Mesodermal cell (in vitro differentiated cells): Measurements from ENCODE around the gene GABRP.
"Not testable (repeated sequence)": the region's sequence is repeated elsewhere in the genome, so short reads cannot be mapped to it uniquely, and the experiment has no call there.

Source experiments
- H3K27ac ChIP-seq: 2 replicates; pipeline ENCODE4 v1.7.0; 2013; ENCODE audit warnings: mild to moderate bottlenecking, low read depth, low read length, moderate library complexity; ENCODE audit not compliant: severe bottlenecking
- H3K36me3 ChIP-seq: 2 replicates; pipeline ENCODE4 v1.7.1; 2013; ENCODE audit warnings: mild to moderate bottlenecking, low read length, moderate library complexity; ENCODE audit not compliant: control insufficient read depth, insufficient read depth
- H3K4me1 ChIP-seq: one replicate; pipeline ENCODE4 v1.7.1; 2013; ENCODE audit warnings: mild to moderate bottlenecking, low read length; ENCODE audit not compliant: insufficient read depth, control insufficient read depth, poor library complexity, severe bottlenecking
- H3K4me3 ChIP-seq: 2 replicates; pipeline ENCODE4 v1.7.0; 2013; ENCODE audit warnings: low read length, control low read depth, mild to moderate bottlenecking; ENCODE audit not compliant: insufficient read depth, poor library complexity, severe bottlenecking; ENCODE audit errors: extremely low read depth
- H3K9me3 ChIP-seq: 2 replicates; pipeline ENCODE4 v1.7.1; 2013; ENCODE audit warnings: mild to moderate bottlenecking, low read length, moderate library complexity; ENCODE audit not compliant: control insufficient read depth
- WGBS, 2 experiments: methylation state at CpG; one replicate each; pipeline ENCODE4 v1.1.5; 2013; ENCODE audit warnings: missing lambda C conversion rate in 2 of 2; ENCODE audit not compliant: insufficient coverage in 2 of 2; 5-methylcytosine and 5-hydroxymethylcytosine counted together

The GABRP gene

GRCh38 chr5:170755679-170756456 is 27.7 kb upstream of the GABRP start:
- no peak overlapping the region for H3K27ac ChIP-seq
- peaks cover 14% of the 10 kb centered on the region for H3K4me1 ChIP-seq
- H3K36me3 ChIP-seq, result no peaks in the 10 kb centered on the region
- 86 to 94% methylated on average over 5 to 6 of the region's 7 CpGs for WGBS, 2 experiments
- no peaks in the 10 kb centered on the region for H3K9me3 ChIP-seq
- no peak overlapping the region for H3K4me3 ChIP-seq

DNA sequence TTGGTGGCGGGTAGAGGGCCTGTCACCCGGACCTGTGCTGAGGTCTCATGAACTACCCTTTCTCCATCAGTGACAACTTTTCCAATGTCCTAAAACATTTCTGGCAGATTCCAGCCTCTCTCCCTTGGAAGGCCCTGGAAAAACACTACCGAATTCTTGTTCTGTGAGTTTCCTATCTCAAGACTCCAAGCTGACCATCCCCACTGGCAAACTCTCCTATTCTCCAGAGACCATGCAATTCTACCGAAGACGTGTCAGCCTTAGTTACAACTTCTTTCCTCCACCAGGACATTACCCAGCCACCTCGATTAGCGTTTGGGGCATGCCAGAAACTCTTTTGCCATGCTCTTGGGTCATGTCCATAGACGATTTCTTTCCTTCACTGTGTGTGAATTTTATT is 26.8 kb upstream of the GABRP start:
- H3K4me3 ChIP-seq, result no peak overlapping the region
- no peak overlapping the region for H3K27ac ChIP-seq
- H3K9me3 ChIP-seq, result no peaks in the 10 kb centered on the region
- H3K4me1 ChIP-seq, result peaks cover 14% of the 10 kb centered on the region
- no peaks in the 10 kb centered on the region for H3K36me3 ChIP-seq
- 74 to 88% methylated on average over 2 to 4 of the region's 8 CpGs for WGBS, 2 experiments

DNA sequence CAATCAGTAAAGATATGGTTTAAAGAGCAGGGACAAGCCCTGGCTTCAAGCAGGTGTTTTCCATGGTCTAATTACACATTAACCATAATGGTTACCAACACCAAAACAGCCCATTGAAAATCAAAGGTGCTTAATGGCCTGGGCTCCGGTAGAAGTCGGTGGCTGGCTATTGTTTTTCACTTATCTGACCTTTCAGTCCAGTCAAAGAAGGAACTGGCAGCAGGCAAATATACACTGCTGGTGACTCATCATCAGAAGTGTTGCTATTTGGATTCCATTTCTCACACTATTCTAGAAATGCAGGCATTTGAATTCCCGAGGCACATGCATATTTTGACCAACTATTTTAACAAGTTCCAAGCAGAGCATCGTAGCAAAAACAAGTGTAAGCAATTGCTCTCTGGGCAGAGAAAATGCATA is 26.3 kb upstream of the GABRP start:
- H3K36me3 ChIP-seq, result no peaks in the 10 kb centered on the region
- WGBS, 2 experiments, result 38 to 71% methylated on average over 3 of the region's 4 CpGs
- H3K4me1 ChIP-seq, result peaks cover 14% of the 10 kb centered on the region
- H3K9me3 ChIP-seq, result no peaks in the 10 kb centered on the region
- no peak overlapping the region for H3K27ac ChIP-seq
- no peak overlapping the region for H3K4me3 ChIP-seq

- H3K27ac ChIP-seq, result no peak overlapping the region
These were observed 25.9 kb upstream of the GABRP start for GRCh38 chr5:170757669-170758068.

GRCh38 chr5:170758481-170758880 is 25.0 kb upstream of the GABRP start:
- H3K9me3 ChIP-seq, result no peaks in the 10 kb centered on the region
- H3K36me3 ChIP-seq, result no peaks in the 10 kb centered on the region
- WGBS, 2 experiments, result 82 to 100% methylated on average over 1 to 2 of the region's 3 CpGs
- H3K4me3 ChIP-seq, result no peak overlapping the region
- no peak overlapping the region for H3K27ac ChIP-seq
- peaks cover 14% of the 10 kb centered on the region for H3K4me1 ChIP-seq

More at GRCh38 chr5:170757669-170758068, 25.9 kb upstream of the GABRP start:
- H3K9me3 ChIP-seq, result no peaks in the 10 kb centered on the region
- 100% methylated on average over 1 of the region's 2 CpGs; no CpG with 5 or more reads in 1 of the 2 experiments for WGBS, 2 experiments
- peaks cover 14% of the 10 kb centered on the region for H3K4me1 ChIP-seq
- H3K36me3 ChIP-seq, result no peaks in the 10 kb centered on the region
- no peak overlapping the region for H3K4me3 ChIP-seq

DNA sequence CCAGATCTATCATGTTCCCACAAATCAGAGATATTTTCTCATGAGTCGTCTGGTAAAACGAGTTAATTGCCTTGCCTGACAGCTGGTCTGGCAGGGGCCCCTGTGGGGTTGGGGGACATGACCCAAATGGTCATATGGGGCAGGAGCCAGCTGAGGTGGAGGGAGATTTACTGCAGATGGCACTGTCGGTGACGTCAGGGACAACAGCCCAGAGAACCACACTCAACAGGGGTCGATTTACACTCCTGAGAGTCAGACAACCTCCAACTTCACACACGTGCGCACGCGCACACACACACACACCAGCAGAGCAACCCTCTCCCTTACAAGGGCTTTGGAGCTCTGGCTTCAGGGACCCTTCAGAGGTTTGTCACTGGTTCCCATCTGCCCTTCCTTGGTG is 23.4 kb upstream of the GABRP start:
- no peaks in the 10 kb centered on the region for H3K36me3 ChIP-seq
- no peaks in the 10 kb centered on the region for H3K9me3 ChIP-seq
- no peak overlapping the region for H3K27ac ChIP-seq
- 89 to 93% methylated on average over 7 to 8 of the region's 9 CpGs for WGBS, 2 experiments
- H3K4me3 ChIP-seq, result no peak overlapping the region
- peaks cover 14% of the 10 kb centered on the region for H3K4me1 ChIP-seq

DNA sequence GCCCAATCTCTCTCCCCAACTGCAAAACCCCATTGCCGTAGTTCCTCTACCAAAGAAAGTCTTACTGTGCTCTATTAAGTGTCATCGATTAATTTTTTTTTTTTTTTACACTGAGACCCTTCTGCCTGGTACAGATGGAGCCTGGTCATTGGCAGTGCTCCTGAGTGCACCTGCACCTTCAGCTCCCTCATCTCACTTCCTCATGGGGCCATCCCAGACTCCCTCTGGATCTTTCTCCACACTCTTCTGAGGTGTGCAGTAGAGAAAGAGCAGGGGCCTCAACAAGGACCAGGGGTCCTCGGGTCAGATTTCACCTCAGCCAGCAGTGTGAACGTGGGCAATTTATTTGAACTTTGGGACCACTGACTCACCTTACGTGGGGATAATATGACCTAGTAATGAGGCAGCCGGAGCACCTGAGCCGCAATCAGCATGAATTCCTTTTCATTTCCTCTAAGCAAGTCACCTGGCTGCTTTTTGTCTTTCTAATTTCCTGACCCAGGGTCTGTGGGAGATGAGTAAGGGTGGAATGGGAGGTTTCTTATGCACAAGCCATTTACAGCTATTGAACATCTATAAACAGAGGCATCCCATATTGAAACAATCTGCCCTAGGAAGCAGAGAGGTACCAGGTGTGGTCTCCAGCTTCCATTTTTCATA is 22.3 kb upstream of the GABRP start:
- no peak overlapping the region for H3K27ac ChIP-seq
- 86 to 91% methylated on average over 6 to 7 of the region's 7 CpGs for WGBS, 2 experiments
- no peaks in the 10 kb centered on the region for H3K36me3 ChIP-seq
- H3K9me3 ChIP-seq, result no peaks in the 10 kb centered on the region
- H3K4me1 ChIP-seq, result peaks cover 13% of the 10 kb centered on the region
- no peak overlapping the region for H3K4me3 ChIP-seq

DNA sequence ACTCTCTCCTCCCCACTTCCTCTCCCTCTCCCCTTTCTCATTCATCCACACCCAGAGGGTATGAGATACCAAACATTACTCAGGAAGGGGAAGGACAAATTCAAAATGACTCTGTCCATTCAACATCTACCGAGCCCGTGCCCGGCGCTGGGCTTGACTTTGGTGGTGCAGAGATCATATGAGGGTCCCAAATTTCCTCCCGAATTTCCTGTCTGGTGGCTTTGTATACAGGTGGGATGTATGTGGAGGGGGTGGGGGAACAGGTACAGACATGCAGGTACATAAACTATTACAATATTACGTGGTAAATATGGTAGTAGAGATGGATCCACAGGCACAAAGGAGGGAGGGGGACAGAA is 21.8 kb upstream of the GABRP start:
- Histone ChIP-seq H3K4me1 (peaks cover 10% of the 10 kb centered on the region), H3K4me3 (no peak overlapping the region), H3K27ac (no peak overlapping the region), H3K36me3 (no peaks in the 10 kb centered on the region), H3K9me3 (no peaks in the 10 kb centered on the region)
- 94% methylated on average over 5 of the region's 6 CpGs; no CpG with 5 or more reads in 1 of the 2 experiments for WGBS, 2 experiments

DNA sequence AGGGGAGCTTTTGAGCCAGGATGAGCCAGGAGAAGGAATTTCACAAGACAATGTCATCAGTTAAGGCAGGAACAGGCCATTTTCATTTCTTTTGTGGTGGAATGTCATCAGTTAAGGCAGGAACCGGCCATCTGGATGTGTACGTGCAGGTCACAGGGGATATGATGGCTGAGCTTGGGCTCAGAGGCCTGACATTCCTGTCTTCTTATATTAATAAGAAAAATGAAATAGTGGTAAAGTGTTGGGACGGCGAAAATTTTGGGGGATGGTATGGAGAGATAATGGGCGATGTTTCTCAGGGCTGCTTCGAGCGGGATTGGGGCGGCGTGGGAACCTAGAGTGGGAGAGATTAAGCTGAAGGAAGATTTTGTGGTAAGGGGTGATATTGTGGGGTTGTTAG is 21.2 kb upstream of the GABRP start:
- H3K4me3 ChIP-seq, H3K27ac ChIP-seq, H3K36me3 ChIP-seq, H3K9me3 ChIP-seq, H3K4me1 ChIP-seq: not testable (repeated sequence)
- no CpG with 5 or more reads among the region's 9 CpGs for WGBS, 2 experiments

DNA sequence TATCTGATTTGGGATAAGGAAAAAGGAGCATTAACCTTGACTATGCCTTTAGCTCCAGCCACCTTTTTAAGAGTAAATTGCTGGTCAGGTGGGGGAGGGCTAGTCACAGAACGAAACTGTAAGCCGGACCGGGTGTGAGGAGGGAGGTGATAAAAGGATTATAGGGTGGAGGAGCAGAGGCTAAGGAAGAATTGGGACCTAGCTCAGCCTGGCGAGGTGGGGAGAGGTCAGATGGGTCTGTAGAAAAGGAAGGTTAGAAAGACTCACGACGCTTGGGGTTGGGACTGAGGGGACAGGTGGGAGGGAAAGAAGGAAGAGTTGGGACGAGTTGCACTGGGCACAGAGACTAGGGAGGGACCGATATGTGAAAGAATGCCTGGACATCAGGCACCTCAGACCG is 17.7 kb upstream of the GABRP start:
- not testable (repeated sequence) for H3K4me1 ChIP-seq, H3K36me3 ChIP-seq, H3K27ac ChIP-seq, H3K9me3 ChIP-seq, H3K4me3 ChIP-seq
- 74 to 78% methylated on average over 4 to 9 of the region's 9 CpGs for WGBS, 2 experiments

GRCh38 chr5:170769246-170769645 is 14.3 kb upstream of the GABRP start:
- Histone ChIP-seq H3K4me3 (no peak overlapping the region), H3K9me3 (no peaks in the 10 kb centered on the region), H3K36me3 (no peaks in the 10 kb centered on the region), H3K4me1 (no peaks in the 10 kb centered on the region), H3K27ac (no peak overlapping the region)
- 84 to 85% methylated on average over 3 to 4 of the region's 6 CpGs for WGBS, 2 experiments
